SH-SY5Y (cell line): Measurements from ENCODE around the gene EMSY.

Experiments used
- GATA2 ChIP-seq: IDR thresholded peaks from 2 replicates; pipeline ENCODE4 v1.6.1; 2011; ENCODE audit warnings: mild to moderate bottlenecking, low read depth, low read length
- GATA3 ChIP-seq: IDR thresholded peaks from 2 replicates; pipeline ENCODE4 v1.6.1; 2011; ENCODE audit warnings: low read depth, mild to moderate bottlenecking, low read length, moderate library complexity

DNA sequence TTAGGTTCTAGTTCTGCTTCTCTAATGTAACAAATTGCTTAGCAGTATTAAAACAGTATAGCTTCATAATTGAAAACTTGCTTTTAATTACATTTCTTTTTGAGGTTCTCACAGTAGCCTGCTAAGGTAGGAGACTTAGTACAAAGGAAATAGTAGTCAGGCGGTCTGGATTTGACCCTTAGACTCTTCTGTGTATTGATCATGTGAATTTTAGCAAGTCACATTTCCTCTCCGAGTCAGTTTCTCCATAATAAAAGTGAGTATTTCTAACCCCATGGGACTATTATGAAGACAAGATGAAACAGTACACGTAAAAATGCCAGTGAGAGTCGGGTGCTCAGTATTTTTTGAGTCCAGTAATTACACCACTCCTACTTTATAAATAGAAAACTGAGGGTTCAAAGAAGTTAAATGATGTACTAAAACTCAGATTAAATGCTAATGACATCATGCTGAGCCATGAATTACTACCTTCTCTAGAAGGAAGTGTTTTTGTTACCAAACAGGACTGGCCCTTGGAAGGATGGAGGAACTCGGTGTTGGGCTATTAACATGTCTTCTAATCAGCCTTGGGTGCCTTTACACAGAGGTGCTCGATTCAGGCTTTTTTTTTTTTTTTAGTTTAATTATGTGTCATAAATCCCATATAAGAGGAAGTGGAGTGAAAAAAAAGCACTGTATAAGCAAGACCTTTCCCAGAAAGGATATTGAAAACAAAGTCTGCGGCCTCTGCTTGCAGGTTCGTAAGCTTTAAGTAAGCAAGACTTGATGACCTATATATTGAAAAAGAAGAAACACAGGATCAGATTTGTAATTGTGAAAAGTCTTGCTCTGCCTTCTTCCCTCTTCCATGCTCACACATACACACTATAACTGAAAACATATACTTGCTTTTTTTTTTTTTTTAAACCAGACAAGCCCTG is 109.0 kb downstream of the EMSY start:
- TF ChIP-seq GATA2 (no peak), GATA3 (no peak)
